ENCODE measurements around the gene PTPN1.

Gene PTPN1

GRCh38 chr20:50540620-50541605, 30.7 kb downstream of the PTPN1 start:
- DNase-seq (ENCODE audit: insufficient read length, low spot score) = peak; percentile 51
- FAIRE-seq = peak; percentile 90
- no peak for TF ChIP-seq POLR2A (IDR thresholded peaks at IDR 0.05; ENCODE audit: low read depth, low read length)

- DNase-seq (ENCODE audit: insufficient read length, low spot score) = no peak
Observed at GRCh38 chr20:50541606-50542041, 31.4 kb downstream of the PTPN1 start.

GRCh38 chr20:50543326-50543725, 33.1 kb downstream of the PTPN1 start:
- no peak for DNase-seq (ENCODE audit: insufficient read length, low spot score)
- no peak for FAIRE-seq
- TF ChIP-seq POLR2A (IDR thresholded peaks at IDR 0.05; ENCODE audit: low read depth, low read length) = no peak

More at GRCh38 chr20:50541606-50542041, 31.4 kb downstream of the PTPN1 start:
- no peak for FAIRE-seq
- TF ChIP-seq POLR2A (IDR thresholded peaks at IDR 0.05; ENCODE audit: low read depth, low read length) = no peak

GRCh38 chr20:50545126-50545525, 34.9 kb downstream of the PTPN1 start:
- FAIRE-seq = no peak

GRCh38 chr20:50546729-50547314, 36.6 kb downstream of the PTPN1 start:
- FAIRE-seq (no peak), DNase-seq (ENCODE audit: insufficient read length, low spot score) (no peak)
- TF ChIP-seq POLR2A (IDR thresholded peaks at IDR 0.05; ENCODE audit: low read depth, low read length) = no peak

More at GRCh38 chr20:50545126-50545525, 34.9 kb downstream of the PTPN1 start:
- TF ChIP-seq POLR2A (IDR thresholded peaks at IDR 0.05; ENCODE audit: low read depth, low read length) = no peak
- no peak for DNase-seq (ENCODE audit: insufficient read length, low spot score)

- no peak for FAIRE-seq
- DNase-seq (ENCODE audit: insufficient read length, low spot score) = no peak
- no peak for TF ChIP-seq POLR2A (IDR thresholded peaks at IDR 0.05; ENCODE audit: low read depth, low read length)
Observed at GRCh38 chr20:50547964-50548363, 37.8 kb downstream of the PTPN1 start.

- FAIRE-seq (no peak), DNase-seq (ENCODE audit: insufficient read length, low spot score) (no peak)
- no peak for TF ChIP-seq POLR2A (IDR thresholded peaks at IDR 0.05; ENCODE audit: low read depth, low read length)
Observed at GRCh38 chr20:50548396-50548795, 38.2 kb downstream of the PTPN1 start.

- DNase-seq (ENCODE audit: insufficient read length, low spot score) (no peak), FAIRE-seq (no peak)
- TF ChIP-seq POLR2A (IDR thresholded peaks at IDR 0.05; ENCODE audit: low read depth, low read length) = no peak
Observed at GRCh38 chr20:50550531-50550930, 40.3 kb downstream of the PTPN1 start.

GRCh38 chr20:50551288-50551687, 41.1 kb downstream of the PTPN1 start:
- no peak for TF ChIP-seq POLR2A (IDR thresholded peaks at IDR 0.05; ENCODE audit: low read depth, low read length)
- DNase-seq (ENCODE audit: insufficient read length, low spot score) (no peak), FAIRE-seq (no peak)

GRCh38 chr20:50552979-50553378, 42.8 kb downstream of the PTPN1 start:
- TF ChIP-seq POLR2A (IDR thresholded peaks at IDR 0.05; ENCODE audit: low read depth, low read length) = no peak
- FAIRE-seq = no peak
- DNase-seq (ENCODE audit: insufficient read length, low spot score) = no peak

GRCh38 chr20:50554694-50555579, 44.8 kb downstream of the PTPN1 start:
- FAIRE-seq = no peak
- no peak for DNase-seq (ENCODE audit: insufficient read length, low spot score)
- TF ChIP-seq POLR2A (IDR thresholded peaks at IDR 0.05; ENCODE audit: low read depth, low read length) = no peak

- TF ChIP-seq POLR2A (IDR thresholded peaks at IDR 0.05; ENCODE audit: low read depth, low read length) = no peak
- FAIRE-seq = no peak
- DNase-seq (ENCODE audit: insufficient read length, low spot score) = no peak
Observed at GRCh38 chr20:50555662-50556061, 45.5 kb downstream of the PTPN1 start.

- DNase-seq (ENCODE audit: insufficient read length, low spot score) (no peak), FAIRE-seq (no peak)
- no peak for TF ChIP-seq POLR2A (IDR thresholded peaks at IDR 0.05; ENCODE audit: low read depth, low read length)
Observed at GRCh38 chr20:50557549-50558134, 47.5 kb downstream of the PTPN1 start.

Data from H54 (cell line).